Hippocampal formation (tissue), 2 donors: ENCODE measurements around the gene ERI3.
A peak's percentile ranks its signal among the peaks of the same experiment; 100 is the strongest.

Source experiments
- DNase-seq, 2 donors: peaks; one replicate each; lab custom pipeline; 2025; lab: John Stamatoyannopoulos, UW

The ERI3 gene

GRCh38 chr1:44237721-44238457, 117.2 kb downstream of the ERI3 start:
- DNase-seq = no peak

- no peak for DNase-seq
These were observed 118.4 kb downstream of the ERI3 start for GRCh38 chr1:44236490-44237272.

- DNase-seq = no peak
These were observed 119.2 kb downstream of the ERI3 start for GRCh38 chr1:44235808-44236207.

GRCh38 chr1:44233593-44233992, 121.5 kb downstream of the ERI3 start:
- DNase-seq = no peak

- DNase-seq = no peak
These were observed 124.3 kb downstream of the ERI3 start for GRCh38 chr1:44230796-44231195.

- DNase-seq = no peak
These were observed 125.5 kb downstream of the ERI3 start for GRCh38 chr1:44229435-44230167.

- no peak for DNase-seq
These were observed 126.8 kb downstream of the ERI3 start for GRCh38 chr1:44228218-44228617.

GRCh38 chr1:44227211-44227610, 127.8 kb downstream of the ERI3 start:
- DNase-seq = no peak

GRCh38 chr1:44225761-44226160, 129.3 kb downstream of the ERI3 start:
- no peak for DNase-seq

GRCh38 chr1:44223187-44223610, 131.9 kb downstream of the ERI3 start:
- DNase-seq = no peak

- no peak for DNase-seq
These were observed 132.5 kb downstream of the ERI3 start for GRCh38 chr1:44222397-44223186.

GRCh38 chr1:44221769-44222168, 133.3 kb downstream of the ERI3 start:
- no peak for DNase-seq

GRCh38 chr1:44220755-44221154, 134.3 kb downstream of the ERI3 start:
- DNase-seq = no peak

- DNase-seq = no peak
These were observed 134.9 kb downstream of the ERI3 start for GRCh38 chr1:44220001-44220751.

- no peak for DNase-seq
These were observed 135.8 kb downstream of the ERI3 start for GRCh38 chr1:44219301-44219626.

- DNase-seq = no peak
These were observed 136.4 kb downstream of the ERI3 start for GRCh38 chr1:44218503-44219300.

GRCh38 chr1:44217809-44218410, 137.1 kb downstream of the ERI3 start:
- peak; percentile 41 to 72 for DNase-seq

- DNase-seq = peak; percentile 90 to 93
These were observed 141.6 kb downstream of the ERI3 start, which contains the start of gene DMAP1 for GRCh38 chr1:44213222-44214112. Gene DMAP1 (plus strand): TSS chr1:44213471. CDS start chr1:44213754, 283 bp downstream.
